Mucosa of rectum (tissue), 2 donors: ENCODE data around the gene THSD4.

Experiments
- H3K27ac ChIP-seq, 2 donors: one replicate each; pipeline ENCODE4 v1.7.0; 2013; ENCODE audit warnings: inconsistent platforms in 2 of 2, low read depth in 2 of 2, low read length in 2 of 2
- H3K27me3 ChIP-seq, 2 donors: one replicate each; pipeline ENCODE4 v1.7.0; 2013; ENCODE audit warnings: low read length in 2 of 2; ENCODE audit not compliant: control insufficient read depth in 2 of 2, insufficient read depth in 2 of 2
- H3K36me3 ChIP-seq, 2 donors: one replicate each; pipeline ENCODE4 v1.7.0; 2013; ENCODE audit warnings: low read length in 2 of 2; ENCODE audit not compliant: control insufficient read depth in 2 of 2, insufficient read depth in 2 of 2
- H3K4me1 ChIP-seq, 2 donors: one replicate each; pipeline ENCODE4 v1.7.0; 2013; ENCODE audit warnings: low read length in 2 of 2, mild to moderate bottlenecking in 1 of 2; ENCODE audit not compliant: control insufficient read depth in 2 of 2, insufficient read depth in 2 of 2
- H3K4me3 ChIP-seq, 2 donors: one replicate each; pipeline ENCODE4 v1.7.0; 2013; ENCODE audit warnings: low read length in 2 of 2
- H3K9ac ChIP-seq, 2 donors: one replicate each; pipeline ENCODE4 v1.7.0; 2013; ENCODE audit warnings: low read length in 2 of 2, low read depth in 1 of 2, mild to moderate bottlenecking in 1 of 2
- H3K9me3 ChIP-seq, 2 donors: one replicate each; pipeline ENCODE4 v1.7.0; 2013; ENCODE audit warnings: low read length in 2 of 2; ENCODE audit not compliant: control insufficient read depth in 2 of 2
- donor health status: healthy.
- donor health status: Normal muscosa, but diverticular disease.

THSD4 gene

DNA sequence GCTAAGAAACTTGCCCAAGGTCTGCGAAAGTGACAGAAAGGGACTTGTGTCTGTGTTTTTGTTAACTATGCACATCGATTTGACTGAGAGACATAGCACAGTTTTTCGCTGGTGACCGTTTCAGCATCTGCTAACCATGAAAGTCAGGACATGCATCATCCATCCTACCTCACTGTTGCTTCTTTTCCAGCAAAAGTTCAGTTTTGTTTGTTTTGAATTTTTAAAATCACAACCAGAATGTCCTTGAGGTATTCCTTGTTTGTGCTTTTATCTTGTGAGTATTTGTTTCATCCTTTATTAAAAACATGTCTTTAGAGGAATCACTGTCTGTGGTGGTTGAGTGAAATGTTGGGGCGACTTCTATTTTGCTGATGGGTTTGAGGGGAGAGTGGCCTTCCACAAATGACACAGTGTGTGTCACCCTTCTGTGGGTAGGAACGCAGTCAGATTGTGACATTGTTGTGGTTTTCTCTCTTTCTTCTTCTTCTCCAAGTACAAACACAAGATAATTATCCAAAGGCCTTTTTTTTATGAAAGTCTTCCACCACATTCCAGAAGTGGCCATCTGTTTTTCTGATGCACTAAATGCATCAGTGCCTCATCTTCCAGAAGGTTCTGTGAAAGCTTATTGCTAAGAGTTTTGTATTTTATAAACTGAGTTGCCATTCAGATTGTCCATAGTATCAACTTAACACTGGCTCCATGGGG, 480.7 kb downstream of the THSD4 start:
- Histone ChIP-seq H3K4me3 (no peak overlapping the region), H3K9me3 (no peaks in the 10 kb centered on the region), H3K36me3 (no peaks in the 10 kb centered on the region), H3K4me1 (peaks cover 0 to 2% of the 10 kb centered on the region in 2 donors), H3K27me3 (no peaks in the 10 kb centered on the region), H3K9ac (no peak overlapping the region), H3K27ac (no peak overlapping the region)

DNA sequence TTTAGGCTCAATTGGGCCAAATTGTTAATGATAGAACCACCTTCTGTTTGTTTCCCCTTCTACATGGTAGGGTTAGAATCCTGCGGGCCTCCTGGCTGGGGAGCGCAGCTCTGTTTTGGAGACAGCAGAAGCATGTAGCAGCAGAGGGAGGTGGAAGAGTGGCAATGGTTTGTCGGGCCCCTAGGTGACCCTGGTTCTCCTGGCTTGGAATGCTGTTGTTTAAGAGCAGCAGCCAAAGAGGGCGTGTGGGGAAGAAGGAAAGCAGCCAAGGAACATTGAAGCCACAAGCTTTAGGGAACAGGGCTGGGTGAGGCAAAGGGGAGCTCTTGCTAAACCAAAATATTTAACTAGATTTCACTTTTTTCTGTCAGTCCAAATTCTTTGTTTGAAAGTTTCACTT, 481.4 kb downstream of the THSD4 start:
- H3K4me1 ChIP-seq, result peaks cover 6% of the 10 kb centered on the region in 2 donors
- H3K27ac ChIP-seq, result no peak overlapping the region

DNA sequence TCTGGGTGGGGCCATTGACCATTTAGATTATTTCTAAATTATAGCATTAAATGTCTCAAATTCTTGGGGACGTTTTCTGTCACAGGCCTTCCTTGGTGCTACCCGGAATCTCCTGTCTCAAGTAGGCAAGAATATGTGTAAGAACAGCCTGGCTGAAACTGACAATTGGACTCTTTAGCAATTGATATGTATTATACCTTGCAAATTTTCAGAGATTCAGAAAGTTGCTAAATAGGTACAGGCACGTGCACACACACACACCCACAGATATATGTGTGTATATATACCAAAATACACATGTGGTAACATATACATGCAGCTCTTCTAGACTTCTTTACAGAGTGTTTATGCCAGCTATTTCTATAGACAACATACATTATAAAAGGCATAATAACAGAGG, 481.9 kb downstream of the THSD4 start:
- Histone ChIP-seq H3K27me3 (no peaks in the 10 kb centered on the region), H3K9ac (no peak overlapping the region), H3K36me3 (no peaks in the 10 kb centered on the region), H3K4me1 (peaks cover 6 to 9% of the 10 kb centered on the region in 2 donors), H3K4me3 (no peak overlapping the region), H3K27ac (no peak overlapping the region), H3K9me3 (no peaks in the 10 kb centered on the region)

More for the DNA sequence above, 481.4 kb downstream of the THSD4 start:
- no peak overlapping the region for H3K4me3 ChIP-seq
- no peaks in the 10 kb centered on the region for H3K9me3 ChIP-seq
- H3K27me3 ChIP-seq, result no peaks in the 10 kb centered on the region
- no peaks in the 10 kb centered on the region for H3K36me3 ChIP-seq
- H3K9ac ChIP-seq, result no peak overlapping the region

DNA sequence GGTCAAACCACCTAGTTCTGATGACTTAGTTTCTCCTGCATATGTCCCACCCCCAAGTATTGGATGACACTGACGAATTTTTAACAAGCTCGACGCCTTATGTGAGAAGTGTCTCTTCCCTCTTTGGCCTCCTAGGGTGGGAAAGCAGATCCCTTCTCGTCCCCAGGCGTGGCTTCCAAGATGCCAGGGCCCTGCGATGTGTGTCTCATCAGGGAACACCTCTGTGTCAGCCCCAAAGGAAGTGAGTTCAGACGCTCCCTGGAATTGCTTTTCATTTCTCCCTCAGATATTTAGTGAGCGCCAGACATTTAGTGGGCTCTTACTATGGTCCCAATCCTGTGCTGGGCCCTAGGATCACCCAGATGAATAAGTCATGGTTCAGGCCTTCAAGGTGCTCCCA, 482.4 kb downstream of the THSD4 start:
- H3K4me1 ChIP-seq, result peaks cover 6 to 9% of the 10 kb centered on the region in 2 donors
- H3K4me3 ChIP-seq, result no peak overlapping the region
- H3K9ac ChIP-seq, result no peak overlapping the region
- no peaks in the 10 kb centered on the region for H3K36me3 ChIP-seq
- H3K27me3 ChIP-seq, result no peaks in the 10 kb centered on the region
- no peak overlapping the region for H3K27ac ChIP-seq
- no peaks in the 10 kb centered on the region for H3K9me3 ChIP-seq

DNA sequence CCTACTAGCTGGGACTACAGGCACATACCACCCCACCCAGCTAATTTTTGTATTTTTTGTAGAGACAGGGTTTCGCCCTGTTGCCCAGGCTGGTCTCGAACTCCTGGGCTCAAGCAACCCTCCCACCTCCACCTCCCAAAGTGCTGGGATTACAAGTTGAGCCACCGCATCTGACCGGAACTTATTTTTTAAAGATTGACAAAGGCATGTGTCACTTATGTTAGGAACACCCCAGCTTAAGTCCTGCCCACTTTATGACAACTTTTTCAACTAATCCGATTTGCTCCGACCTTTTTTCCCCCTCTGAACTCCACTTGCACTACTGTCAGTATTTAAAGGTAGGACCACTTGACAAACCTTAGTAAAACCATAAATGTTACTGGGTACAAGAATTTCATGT, 483.5 kb downstream of the THSD4 start:
- Histone ChIP-seq H3K4me1 (peaks cover 6 to 9% of the 10 kb centered on the region in 2 donors), H3K27ac (no peak overlapping the region), H3K9ac (no peak overlapping the region)

DNA sequence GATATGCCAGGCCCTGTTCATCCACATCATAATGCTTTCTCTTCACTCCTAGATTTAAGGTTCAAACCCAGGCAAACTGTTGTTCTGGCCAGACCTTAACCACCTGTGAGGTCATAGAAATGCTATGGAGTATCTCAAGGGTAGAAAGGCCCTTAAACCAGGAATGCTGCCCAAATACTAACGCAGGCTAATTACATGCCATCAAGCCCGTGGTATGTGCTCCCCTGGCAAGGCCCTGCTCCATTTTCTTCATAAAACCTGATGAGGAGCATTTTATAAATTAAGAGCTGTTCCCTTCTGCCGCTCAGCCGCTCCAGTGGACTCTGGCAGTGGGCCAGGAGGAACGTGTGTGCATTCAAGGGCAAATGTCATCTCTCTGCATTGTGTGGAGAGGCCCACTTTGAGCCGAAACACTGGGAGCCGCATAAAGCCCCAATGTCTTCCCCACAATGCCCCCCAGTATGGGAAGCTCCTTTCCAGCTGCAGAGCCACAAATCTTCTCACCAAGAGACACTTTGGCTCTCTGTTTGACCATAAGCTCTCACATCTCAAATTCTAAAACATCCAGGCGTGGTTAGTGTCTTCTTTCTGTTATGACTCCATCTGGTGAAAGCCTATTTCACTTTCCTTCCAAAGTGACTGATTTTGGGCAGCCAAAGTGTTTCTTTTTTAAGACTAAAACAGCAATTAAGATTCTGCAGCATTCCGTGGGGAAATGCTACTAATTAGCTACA, 484.3 kb downstream of the THSD4 start:
- Histone ChIP-seq H3K4me3 (no peak overlapping the region), H3K27ac (no peak overlapping the region), H3K9ac (no peak overlapping the region)

More for the DNA sequence above, 483.5 kb downstream of the THSD4 start:
- Histone ChIP-seq H3K27me3 (no peaks in the 10 kb centered on the region), H3K9me3 (no peaks in the 10 kb centered on the region), H3K4me3 (no peak overlapping the region), H3K36me3 (no peaks in the 10 kb centered on the region)

DNA sequence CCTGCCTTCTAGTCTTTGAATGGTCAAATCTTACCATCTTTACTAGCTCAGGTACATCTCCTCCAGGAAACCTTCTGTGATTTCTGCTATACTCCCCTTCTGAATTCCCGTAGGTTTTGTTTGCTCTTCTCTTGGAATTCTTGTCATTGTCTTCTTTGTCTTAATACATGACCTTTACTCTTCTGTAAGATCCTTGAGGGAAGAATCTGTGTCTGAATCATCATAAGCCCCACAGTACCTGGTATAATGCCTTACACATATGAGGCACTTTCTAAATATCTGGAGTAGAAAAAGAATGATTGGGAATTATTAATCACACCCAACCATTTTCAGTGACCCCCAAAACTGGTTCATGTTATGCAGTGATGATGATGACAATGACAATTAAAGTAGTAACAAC, 485.0 kb downstream of the THSD4 start:
- Histone ChIP-seq H3K4me1 (peaks cover 6 to 9% of the 10 kb centered on the region in 2 donors), H3K27ac (no peak overlapping the region), H3K36me3 (no peaks in the 10 kb centered on the region), H3K4me3 (no peak overlapping the region), H3K9me3 (no peaks in the 10 kb centered on the region), H3K27me3 (no peaks in the 10 kb centered on the region), H3K9ac (no peak overlapping the region)

More for the DNA sequence above, 484.3 kb downstream of the THSD4 start:
- peaks cover 6 to 9% of the 10 kb centered on the region in 2 donors for H3K4me1 ChIP-seq
- no peaks in the 10 kb centered on the region for H3K27me3 ChIP-seq
- no peaks in the 10 kb centered on the region for H3K9me3 ChIP-seq
- no peaks in the 10 kb centered on the region for H3K36me3 ChIP-seq

DNA sequence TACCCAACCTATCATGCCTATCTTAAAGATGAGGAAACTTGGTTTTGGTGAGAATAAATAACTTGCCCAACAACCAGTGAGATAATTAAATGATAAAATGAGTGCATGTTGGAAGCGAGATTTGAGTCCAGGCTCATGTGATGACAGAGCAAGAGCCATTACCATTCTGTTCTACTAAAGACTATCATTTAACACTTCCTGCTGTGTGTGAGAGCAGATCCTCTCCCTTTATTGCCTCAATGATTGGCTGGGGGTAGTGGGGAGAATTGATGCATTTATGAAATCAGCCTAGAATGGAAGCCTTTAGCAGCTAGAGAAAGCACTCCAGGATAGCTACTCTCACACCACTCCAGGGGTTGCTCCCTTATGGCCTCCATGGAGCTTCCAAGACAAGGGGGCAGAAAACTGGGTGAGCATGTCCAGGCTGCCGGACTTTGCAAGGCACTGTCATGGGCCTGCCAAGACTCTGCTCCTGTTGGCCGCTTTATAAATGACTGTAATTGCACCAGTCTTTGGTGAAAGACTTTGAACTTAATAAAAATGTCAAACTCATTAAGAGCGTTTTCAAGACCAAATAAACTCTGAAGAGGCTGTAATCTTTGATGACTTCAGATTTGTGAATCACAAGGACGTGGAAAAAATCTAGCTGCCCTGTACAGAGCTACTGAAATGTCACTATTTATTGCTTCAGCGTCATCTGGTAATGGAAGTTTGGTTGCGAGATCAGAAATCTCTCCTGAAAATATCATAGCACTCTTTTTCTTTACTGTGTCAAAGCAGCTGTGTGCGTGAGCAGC, 486.0 kb downstream of the THSD4 start:
- Histone ChIP-seq H3K27ac (no peak overlapping the region), H3K27me3 (no peaks in the 10 kb centered on the region), H3K4me3 (no peak overlapping the region), H3K9me3 (no peaks in the 10 kb centered on the region), H3K4me1 (peaks cover 6 to 9% of the 10 kb centered on the region in 2 donors), H3K9ac (no peak overlapping the region), H3K36me3 (no peaks in the 10 kb centered on the region)

DNA sequence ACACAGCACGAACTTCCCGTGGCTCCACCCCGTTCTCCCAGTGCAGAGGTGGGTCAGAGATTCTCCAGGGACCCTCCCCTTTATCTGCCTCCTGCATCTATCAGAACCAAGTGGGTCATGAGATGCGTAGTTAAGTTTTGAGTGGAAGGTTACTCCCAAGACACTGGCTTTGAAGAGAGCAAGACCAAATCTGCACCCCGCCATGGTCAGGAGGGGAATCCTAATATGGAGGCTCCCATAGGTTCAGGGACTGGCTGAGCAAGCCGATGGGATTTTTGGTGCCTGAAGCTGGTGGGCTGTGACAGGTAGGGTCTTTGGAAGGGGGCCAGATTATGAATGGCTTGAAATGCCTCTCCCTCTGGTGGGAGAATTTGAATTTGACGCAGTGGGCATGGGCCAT, 488.1 kb downstream of the THSD4 start:
- H3K4me1 ChIP-seq, result peaks cover 6 to 9% of the 10 kb centered on the region in 2 donors
- no peaks in the 10 kb centered on the region for H3K36me3 ChIP-seq
- H3K4me3 ChIP-seq, result no peak overlapping the region
- no peaks in the 10 kb centered on the region for H3K27me3 ChIP-seq
- no peak overlapping the region for H3K27ac ChIP-seq
- H3K9me3 ChIP-seq, result no peaks in the 10 kb centered on the region
- H3K9ac ChIP-seq, result no peak overlapping the region

DNA sequence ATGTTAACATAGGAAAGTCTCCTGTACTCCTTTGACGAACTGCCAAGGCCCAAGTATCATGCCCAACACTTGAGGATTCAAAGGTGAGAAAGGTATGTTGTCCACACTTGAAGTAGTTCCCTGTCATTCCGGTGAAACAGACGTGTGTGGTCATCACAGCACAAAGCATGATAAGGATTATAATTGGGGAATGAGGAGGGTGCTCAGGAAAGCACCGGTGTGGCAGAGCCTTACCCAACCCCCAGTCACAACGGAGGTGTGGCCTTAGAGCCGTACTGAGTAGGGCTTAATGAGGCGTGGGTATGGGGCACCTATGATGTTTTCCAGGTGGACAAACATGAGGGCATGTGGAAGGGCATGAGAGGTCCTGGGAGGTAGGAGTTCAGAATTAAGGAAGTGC, 492.1 kb downstream of the THSD4 start:
- Histone ChIP-seq H3K36me3 (no peaks in the 10 kb centered on the region), H3K4me3 (no peak overlapping the region), H3K4me1 (no peaks in the 10 kb centered on the region), H3K9me3 (no peaks in the 10 kb centered on the region), H3K27me3 (no peaks in the 10 kb centered on the region), H3K9ac (no peak overlapping the region), H3K27ac (no peak overlapping the region)
